B cell (primary cell): ENCODE data around the gene RSRC2. TPM values are rescaled to one million over a fixed set of nuclear protein-coding genes. Genes with fewer than 3 reads are reported as not detected.
"Not testable (repeated sequence)": the region's sequence is repeated elsewhere in the genome, so short reads cannot be mapped to it uniquely, and the experiment has no call there.

Experiments used
- ATAC-seq: fragments of 200-7000 bp; cut with Tn5 transposase; one replicate; pipeline ENCODE4 v1.10.0; 2021; ENCODE audit warnings: low read depth, mild to moderate bottlenecking, moderate number of reproducible peaks, moderate library complexity
- CTCF ChIA-PET: fragments of 350-600 bp; sonication (Branson Sonifier 250); formaldehyde crosslinking; loops from one replicate; lab custom pipeline; 2021; ENCODE audit warnings: antibody characterized with exemption, inconsistent platforms; lab: Charles Lee
- POLR2A ChIA-PET: fragments of 350-600 bp; sonication (Branson Sonifier 250); formaldehyde crosslinking; loops from one replicate; lab custom pipeline; 2021; ENCODE audit warnings: antibody characterized with exemption; lab: Charles Lee
- DNase-seq: peaks from one replicate; pipeline ENCODE4 v3.0.0; 2013
- H2AFZ ChIP-seq: 2 replicates; pipeline ENCODE4 v1.6.1; 2012; ENCODE audit warnings: mild to moderate bottlenecking, low read depth, low read length; ENCODE audit not compliant: insufficient read depth, poor library complexity, severe bottlenecking
- H3K27ac ChIP-seq, 2 donors: 1 replicate in 1 of 2; 2 replicates in 1 of 2; pipeline ENCODE4 v1.5.1; 2012 to 2013; ENCODE audit warnings: low read length in 2 of 2, mild to moderate bottlenecking in 2 of 2, moderate library complexity in 1 of 2
- H3K27me3 ChIP-seq, 4 experiments: fragments of 200-600 bp in 1 of 4; sonication (generic) in 1 of 4; replicated peaks in 1 of 4; 1 replicate in 2 of 4; 2 replicates in 2 of 4; pipeline versions ENCODE4 v1.6.1 to v1.7.0; 2013 to 2016; ENCODE audit warnings: low read length in 3 of 4, mild to moderate bottlenecking in 2 of 4, mixed read lengths in 1 of 4, moderate library complexity in 1 of 4; ENCODE audit not compliant: insufficient read depth in 4 of 4, control insufficient read depth in 3 of 4; ENCODE audit errors: control extremely low read depth in 1 of 4
- H3K36me3 ChIP-seq, 2 experiments: replicated peaks in 1 of 2; 1 replicate in 1 of 2; 2 replicates in 1 of 2; pipeline versions ENCODE4 v1.6.1 to v1.7.1; 2013; ENCODE audit warnings: low read length in 1 of 2; ENCODE audit not compliant: insufficient read depth in 2 of 2, control insufficient read depth in 1 of 2; ENCODE audit errors: control extremely low read depth in 1 of 2, extremely low read depth in 1 of 2
- H3K4me1 ChIP-seq, 2 donors: fragments of 200-600 bp in 1 of 2; sonication (generic) in 1 of 2; 1 replicate in 1 of 2; 2 replicates in 1 of 2; pipeline versions ENCODE4 v1.5.1 to v1.6.1; 2013 to 2017; ENCODE audit warnings: low read length in 2 of 2; ENCODE audit not compliant: control insufficient read depth in 2 of 2, insufficient read depth in 2 of 2
- H3K4me2 ChIP-seq: replicated peaks from 2 replicates; pipeline ENCODE3; 2012; ENCODE audit warnings: mild to moderate bottlenecking, low read depth, low read length; ENCODE audit not compliant: poor library complexity, severe bottlenecking
- H3K4me3 ChIP-seq, 5 experiments: fragments of 200-600 bp in 1 of 5; sonication (generic) in 1 of 5; 1 replicate in 3 of 5; 2 replicates in 2 of 5; pipeline versions ENCODE4 v1.5.1 to v1.7.0; 2011 to 2016; ENCODE audit warnings: low read length in 4 of 5, mild to moderate bottlenecking in 4 of 5, low read depth in 2 of 5, control low read depth in 1 of 5, moderate library complexity in 1 of 5; ENCODE audit not compliant: insufficient read depth in 1 of 5; ENCODE audit errors: control extremely low read depth in 1 of 5, extremely low read depth in 1 of 5
- H3K79me2 ChIP-seq: fragments of 200-600 bp; sonication (generic); one replicate; pipeline ENCODE4 v1.6.0; 2016; ENCODE audit warnings: low read length; ENCODE audit not compliant: control insufficient read depth, insufficient read depth
- H3K9ac ChIP-seq: fragments of 200-600 bp; sonication (generic); 2 replicates; pipeline ENCODE4 v1.6.1; 2017; ENCODE audit warnings: mild to moderate bottlenecking, low read length, moderate library complexity
- H3K9me3 ChIP-seq, 3 donors: one replicate each; pipeline versions ENCODE4 v1.6.1 to v1.7.1; 2013; ENCODE audit warnings: low read length in 2 of 3; ENCODE audit not compliant: control insufficient read depth in 2 of 3, insufficient read depth in 1 of 3; ENCODE audit errors: control extremely low read depth in 1 of 3
- H4K20me1 ChIP-seq: 2 replicates; pipeline ENCODE4 v1.6.0; 2012; ENCODE audit warnings: mild to moderate bottlenecking, low read length; ENCODE audit not compliant: insufficient read depth, control insufficient read depth, poor library complexity, severe bottlenecking
- H3K27ac Mint-ChIP-seq: one replicate; pipeline ENCODE4 v1.8.0; 2021; ENCODE audit warnings: mixed read lengths
- H3K27me3 Mint-ChIP-seq: one replicate; pipeline ENCODE4 v1.8.0; 2021; ENCODE audit warnings: mixed read lengths
- H3K4me1 Mint-ChIP-seq: one replicate; pipeline ENCODE4 v1.8.0; 2021; ENCODE audit warnings: mixed read lengths
- H3K4me3 Mint-ChIP-seq: one replicate; pipeline ENCODE4 v1.8.0; 2021; ENCODE audit warnings: mixed read lengths
- H3K9me3 Mint-ChIP-seq: one replicate; pipeline ENCODE4 v1.8.0; 2022; ENCODE audit warnings: mixed read lengths; ENCODE audit not compliant: insufficient read depth
- EZH2 ChIP-seq: IDR thresholded peaks from 2 replicates; pipeline ENCODE4 v1.6.1; 2012; ENCODE audit warnings: borderline replicate concordance, low read depth, mild to moderate bottlenecking, moderate library complexity, low read length; ENCODE audit not compliant: insufficient read depth, poor library complexity, severe bottlenecking
- WGBS: methylation state at CpG from one replicate; pipeline ENCODE4 v1.1.5; 2013; ENCODE audit warnings: missing lambda C conversion rate; ENCODE audit not compliant: insufficient coverage; 5-methylcytosine and 5-hydroxymethylcytosine counted together
- intact Hi-C: fragments of 100-400 bp; cut with micrococcal nuclease; formaldehyde crosslinking; loops from one replicate; pipeline ENCODE4 v1.10.0; 2022
- polyA plus RNA-seq: library from polyadenylated mRNA; depleted of rRNA; stranded (reverse); fragments of >200 nt; gene quantifications from 2 replicates; pipeline ENCODE4 v1.2.3, GENCODE V29; 2012
- total RNA-seq, 2 donors: library from RNA; stranded (reverse); fragments of 120-200 nt in 1 of 2; gene quantifications; 1 replicate in 1 of 2; 2 replicates in 1 of 2; pipeline versions ENCODE4 v1.2.3 to v1.2.4, GENCODE V29; 2013 to 2022
- TF ChIP-seq, protein P1 (sequence below): fragments of 200-600 bp; IDR thresholded peaks from one replicate; pipeline ENCODE4 v1.8.0; 2022; ENCODE audit warnings: antibody characterized with exemption, mild to moderate bottlenecking

The RSRC2 gene
- total and polyA plus RNA-seq, 2 donors (not counting 1 experiment from before 2014, with no cell fraction given), result 56.2 to 151 TPM

DNA sequence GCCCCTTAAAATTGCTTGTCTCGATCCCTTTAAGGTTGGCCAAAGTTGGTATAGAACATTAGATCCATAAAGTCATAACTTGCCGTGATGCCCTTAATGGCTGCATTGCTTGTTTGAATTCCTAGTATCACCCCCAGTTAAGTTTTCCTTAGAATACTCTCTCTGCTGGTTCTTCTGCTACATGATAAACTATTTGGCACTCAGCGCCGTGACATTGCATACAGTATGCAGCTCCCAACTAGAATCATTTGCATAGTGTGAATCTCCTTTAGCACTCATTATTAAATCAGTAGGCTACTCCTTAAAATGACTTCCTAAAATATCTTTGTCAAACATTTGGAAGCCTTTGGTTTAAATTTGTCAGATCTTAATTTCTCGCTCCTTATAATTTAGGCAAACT lies 42.6 kb upstream of the RSRC2 start:
- Histone ChIP-seq H3K27me3 (no peaks in the 10 kb centered on the region), H4K20me1 (no peaks in the 10 kb centered on the region), H2AFZ (no peak overlapping the region), H3K36me3 (peaks cover 4 to 23% of the 10 kb centered on the region in 2 experiments), H3K9me3 (no peaks in the 10 kb centered on the region), H3K4me1 (no peaks in the 10 kb centered on the region), H3K9ac (no peak overlapping the region), H3K4me2 (no peak overlapping the region), H3K27ac (no peak overlapping the region), H3K4me3 (no peak overlapping the region), H3K79me2 (no peaks in the 10 kb centered on the region)
- H3K27ac Mint-ChIP-seq, result no peak overlapping the region
- CTCF ChIA-PET, result no interaction called here
- H3K9me3 Mint-ChIP-seq, result no peaks in the 10 kb centered on the region
- intact Hi-C loops, result no loop called here
- H3K27me3 Mint-ChIP-seq, result no peaks in the 10 kb centered on the region
- H3K4me1 Mint-ChIP-seq, result no peaks in the 10 kb centered on the region
- 100% methylated on average over 2 of the region's 5 CpGs for WGBS
- no peak overlapping the region for H3K4me3 Mint-ChIP-seq
- TF ChIP-seq, protein P1, sequence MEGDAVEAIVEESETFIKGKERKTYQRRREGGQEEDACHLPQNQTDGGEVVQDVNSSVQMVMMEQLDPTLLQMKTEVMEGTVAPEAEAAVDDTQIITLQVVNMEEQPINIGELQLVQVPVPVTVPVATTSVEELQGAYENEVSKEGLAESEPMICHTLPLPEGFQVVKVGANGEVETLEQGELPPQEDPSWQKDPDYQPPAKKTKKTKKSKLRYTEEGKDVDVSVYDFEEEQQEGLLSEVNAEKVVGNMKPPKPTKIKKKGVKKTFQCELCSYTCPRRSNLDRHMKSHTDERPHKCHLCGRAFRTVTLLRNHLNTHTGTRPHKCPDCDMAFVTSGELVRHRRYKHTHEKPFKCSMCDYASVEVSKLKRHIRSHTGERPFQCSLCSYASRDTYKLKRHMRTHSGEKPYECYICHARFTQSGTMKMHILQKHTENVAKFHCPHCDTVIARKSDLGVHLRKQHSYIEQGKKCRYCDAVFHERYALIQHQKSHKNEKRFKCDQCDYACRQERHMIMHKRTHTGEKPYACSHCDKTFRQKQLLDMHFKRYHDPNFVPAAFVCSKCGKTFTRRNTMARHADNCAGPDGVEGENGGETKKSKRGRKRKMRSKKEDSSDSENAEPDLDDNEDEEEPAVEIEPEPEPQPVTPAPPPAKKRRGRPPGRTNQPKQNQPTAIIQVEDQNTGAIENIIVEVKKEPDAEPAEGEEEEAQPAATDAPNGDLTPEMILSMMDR, result no peak
- TF ChIP-seq EZH2, result no peak
- DNase-seq (no peak), ATAC-seq (no peak)
- POLR2A ChIA-PET, result no interaction called here

DNA sequence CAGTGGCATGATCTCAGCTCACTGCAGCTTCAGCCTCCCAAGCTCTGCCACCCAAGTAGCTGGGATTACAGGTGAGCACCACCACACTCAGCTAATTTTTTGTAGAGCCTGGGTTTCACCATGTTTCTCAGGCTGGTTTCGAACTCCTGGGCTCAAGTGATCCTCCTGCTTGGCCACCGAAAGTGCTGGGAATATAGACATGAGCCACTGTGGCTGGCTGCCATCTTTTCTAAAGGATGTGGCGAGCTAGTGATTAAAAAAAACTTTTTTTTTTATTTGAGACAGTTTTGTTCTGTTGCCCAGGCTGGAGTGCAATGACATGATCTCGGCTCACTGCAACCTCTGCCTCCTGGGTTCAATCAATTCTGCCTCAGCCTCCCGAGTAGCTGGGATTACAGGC lies 40.1 kb upstream of the RSRC2 start:
- CTCF ChIA-PET, POLR2A ChIA-PET: not testable (repeated sequence)

More for the DNA sequence above, 40.1 kb upstream of the RSRC2 start:
- H3K4me1 ChIP-seq, H2AFZ ChIP-seq, H3K27ac Mint-ChIP-seq, H3K4me1 Mint-ChIP-seq, H3K79me2 ChIP-seq, H3K4me3 Mint-ChIP-seq, DNase-seq, H3K4me3 ChIP-seq, H3K27me3 Mint-ChIP-seq, ATAC-seq, H4K20me1 ChIP-seq, H3K9ac ChIP-seq, H3K27me3 ChIP-seq, H3K4me2 ChIP-seq, H3K27ac ChIP-seq, intact Hi-C loops, H3K9me3 Mint-ChIP-seq, H3K9me3 ChIP-seq: not testable (repeated sequence)
- H3K36me3 ChIP-seq, result peaks cover 5 to 15% of the 10 kb centered on the region in 2 experiments
- WGBS, result 100% methylated on average over 4 of the region's 5 CpGs
